ENCODE results near the gene AKAP13.

DNA sequence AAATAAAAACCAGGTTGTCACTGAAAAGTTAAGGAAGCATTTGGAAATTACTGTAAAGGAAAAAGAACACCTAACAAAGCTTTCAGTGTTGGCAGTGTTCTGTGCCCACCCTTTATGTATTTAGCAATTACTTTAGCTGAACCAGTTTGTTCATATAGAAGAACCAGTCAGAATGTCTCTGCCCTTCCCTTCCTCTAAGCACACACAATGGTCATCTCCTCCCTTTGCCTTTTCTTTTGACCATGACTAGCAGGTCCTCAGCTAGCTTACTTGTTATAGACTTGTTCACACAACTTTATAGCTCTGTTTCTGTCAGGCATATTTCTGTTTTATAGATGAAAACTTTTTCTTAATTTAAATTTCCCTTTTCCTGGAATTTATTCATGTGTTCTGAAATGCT is 59.6 kb downstream of the AKAP13 start:
- TF ChIP-seq CTCF (conservative IDR thresholded peaks at IDR 0.05; ENCODE audit: low read depth, low read length) (no peak), EZH2 (IDR thresholded peaks at IDR 0.05; ENCODE audit: borderline replicate concordance, low read depth, low read length, poor library complexity, severe bottlenecking) (no peak)

All from A673 (cell line).